Lung (tissue), 12 donors: ENCODE measurements around the gene KRTAP29-1. TPM values are rescaled to one million over a fixed set of nuclear protein-coding genes. Genes with fewer than 3 reads are reported as not detected.
"Not testable (repeated sequence)": the region's sequence is repeated elsewhere in the genome, so short reads cannot be mapped to it uniquely, and the experiment has no call there.

Source experiments
- ATAC-seq: fragments of 200-7000 bp; cut with Tn5 transposase; one replicate; pipeline ENCODE4 v1.9.1; 2020; ENCODE audit warnings: moderate number of reproducible peaks; ENCODE audit not compliant: insufficient read depth, low FRiP score
- DNase-seq, 3 donors: peaks; one replicate each; pipeline ENCODE4 v3.0.0-alpha.2; 2013 to 2017
- H3K27ac ChIP-seq, 2 donors: one replicate each; pipeline ENCODE4 v1.5.1; 2013; ENCODE audit warnings: mild to moderate bottlenecking in 2 of 2, moderate library complexity in 2 of 2, control low read depth in 1 of 2, inconsistent platforms in 1 of 2, low read depth in 1 of 2, low read length in 1 of 2
- H3K27me3 ChIP-seq, 3 donors: one replicate each; pipeline ENCODE4 v1.5.1; 2013; ENCODE audit warnings: low read length in 2 of 3; ENCODE audit not compliant: control insufficient read depth in 3 of 3, insufficient read depth in 3 of 3
- H3K36me3 ChIP-seq, 4 donors: one replicate each; pipeline ENCODE4 v1.5.1; 2013; ENCODE audit warnings: low read length in 4 of 4, mild to moderate bottlenecking in 1 of 4, moderate library complexity in 1 of 4; ENCODE audit not compliant: control insufficient read depth in 4 of 4, insufficient read depth in 4 of 4
- H3K4me1 ChIP-seq, 5 donors: one replicate each; pipeline ENCODE4 v1.5.1; 2013; ENCODE audit warnings: low read length in 5 of 5, mild to moderate bottlenecking in 2 of 5, moderate library complexity in 1 of 5; ENCODE audit not compliant: control insufficient read depth in 5 of 5, insufficient read depth in 5 of 5
- H3K4me3 ChIP-seq: one replicate; pipeline ENCODE4 v1.5.1; 2013; ENCODE audit warnings: mild to moderate bottlenecking, control low read depth, moderate library complexity
- H3K9ac ChIP-seq, 2 donors: one replicate each; pipeline ENCODE4 v1.5.1; 2013; ENCODE audit warnings: low read length in 2 of 2, control low read depth in 1 of 2; ENCODE audit not compliant: insufficient read depth in 1 of 2
- H3K9me3 ChIP-seq, 4 donors: one replicate each; pipeline ENCODE4 v1.5.1; 2013; ENCODE audit warnings: low read length in 3 of 4, mild to moderate bottlenecking in 1 of 4, moderate library complexity in 1 of 4; ENCODE audit not compliant: control insufficient read depth in 4 of 4, insufficient read depth in 3 of 4
- CTCF ChIP-seq: IDR thresholded peaks from 2 replicates; pipeline ENCODE4 v1.5.1; 2012; ENCODE audit warnings: mild to moderate bottlenecking; ENCODE audit errors: control extremely low read depth, extremely low read depth
- WGBS, 2 donors: extraction: QIAGEN DNeasy Blood & Tissue Kit; methylation state at CpG; one replicate each; pipeline ENCODE4 v1.1.7; 2013; 5-methylcytosine and 5-hydroxymethylcytosine counted together
- polyA plus RNA-seq, 2 donors: library from polyadenylated mRNA; stranded (reverse); fragments of 200-250 nt; gene quantifications; one replicate each; pipeline ENCODE4 v1.2.1, GENCODE V29; 2013
- total RNA-seq, 2 donors: library from RNA; depleted of rRNA in 1 of 2; stranded (reverse); fragments of >200 nt in 1 of 2; gene quantifications; one replicate each; pipeline ENCODE4 v1.2.1, GENCODE V29; 2014 to 2021
- donor health status: control.
- donor health status: control.
- donor health status: Bipolar disorder and iron deficiency.
- donor health status: healthy.
- donor health status: DM: yes; HTN: yes; CAD: no.

The KRTAP29-1 gene
- total and polyA plus RNA-seq, 4 donors, result not detected

DNA sequence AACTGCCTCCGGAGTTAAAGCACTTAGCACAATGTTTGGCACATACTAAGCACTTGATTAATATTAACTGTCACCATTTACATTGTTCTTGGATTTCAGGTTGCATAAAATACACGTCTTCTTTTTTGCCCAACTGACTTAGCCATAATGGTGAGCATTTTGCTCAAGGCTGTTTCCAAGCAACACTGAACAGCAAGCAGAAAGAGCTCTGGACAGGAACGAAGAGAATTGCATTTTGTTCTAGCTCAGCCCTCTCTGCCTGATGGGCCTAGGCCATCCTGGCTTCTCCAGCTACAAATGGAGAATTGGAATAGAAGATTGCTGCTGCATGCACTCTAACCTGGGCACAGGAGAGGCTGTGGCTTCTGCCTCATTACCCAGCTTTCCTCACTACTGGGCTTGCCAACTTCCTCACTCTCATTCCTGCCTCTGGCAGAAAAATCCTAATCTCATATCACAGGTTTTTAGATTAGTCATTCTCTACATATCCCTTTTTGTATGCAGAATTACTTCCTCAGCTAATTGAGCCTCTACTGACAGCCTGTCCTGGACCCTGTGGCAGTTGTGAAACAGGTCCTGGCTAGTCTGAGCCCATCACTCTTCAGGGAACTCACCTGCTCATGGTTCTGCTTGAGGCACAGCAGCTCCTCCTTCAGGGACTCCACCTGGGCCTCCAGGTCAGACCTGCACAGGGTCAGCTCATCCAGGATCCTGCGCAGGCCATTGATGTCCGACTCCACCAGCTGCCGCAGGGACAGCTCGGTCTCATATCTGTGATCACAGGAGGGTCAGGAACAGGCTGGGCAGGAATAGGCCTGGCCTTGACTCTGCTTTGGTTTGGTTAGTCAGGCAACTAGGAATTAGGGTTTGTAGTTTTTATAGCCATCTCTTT, 45.5 kb upstream of the KRTAP29-1 start:
- H3K9ac ChIP-seq, result no peak overlapping the region
- 85 to 88% methylated on average over 7 of the region's 7 CpGs for WGBS, 2 donors
- peaks cover 0 to 2% (median 0%) of the 10 kb centered on the region in 4 donors for H3K9me3 ChIP-seq
- no peaks in the 10 kb centered on the region for H3K27me3 ChIP-seq
- no peak for DNase-seq
- no peak overlapping the region for H3K27ac ChIP-seq
- ATAC-seq, result no peak
- no peak overlapping the region for H3K4me3 ChIP-seq
- H3K4me1 ChIP-seq, result no peaks in the 10 kb centered on the region
- H3K36me3 ChIP-seq, result no peaks in the 10 kb centered on the region
- TF ChIP-seq CTCF, result no peak

DNA sequence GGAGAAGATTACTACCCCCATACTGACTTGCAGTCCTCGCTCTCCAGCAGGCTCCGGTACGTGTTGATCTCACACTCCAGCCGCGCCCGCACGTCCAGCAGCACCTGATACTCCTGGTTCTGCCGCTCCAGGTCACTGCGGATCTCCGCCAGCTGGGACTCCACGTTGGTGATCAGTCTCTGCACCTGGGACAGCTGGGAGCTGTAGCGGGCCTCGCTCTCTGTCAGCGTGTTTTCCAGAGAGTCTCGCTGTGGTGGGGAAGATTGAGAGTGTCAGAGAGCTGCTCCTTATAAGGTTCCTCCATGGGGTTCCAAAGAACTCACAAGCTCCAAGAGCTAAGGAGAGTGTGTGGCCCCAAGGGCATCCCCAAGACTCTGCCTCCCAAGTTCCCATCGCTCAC, 43.8 kb upstream of the KRTAP29-1 start:
- not testable (repeated sequence) for H3K27ac ChIP-seq, DNase-seq, H3K9ac ChIP-seq, ATAC-seq, H3K27me3 ChIP-seq, H3K9me3 ChIP-seq, H3K36me3 ChIP-seq, H3K4me3 ChIP-seq, H3K4me1 ChIP-seq
- WGBS, 2 donors, result 93 to 94% methylated on average over 16 of the region's 16 CpGs

DNA sequence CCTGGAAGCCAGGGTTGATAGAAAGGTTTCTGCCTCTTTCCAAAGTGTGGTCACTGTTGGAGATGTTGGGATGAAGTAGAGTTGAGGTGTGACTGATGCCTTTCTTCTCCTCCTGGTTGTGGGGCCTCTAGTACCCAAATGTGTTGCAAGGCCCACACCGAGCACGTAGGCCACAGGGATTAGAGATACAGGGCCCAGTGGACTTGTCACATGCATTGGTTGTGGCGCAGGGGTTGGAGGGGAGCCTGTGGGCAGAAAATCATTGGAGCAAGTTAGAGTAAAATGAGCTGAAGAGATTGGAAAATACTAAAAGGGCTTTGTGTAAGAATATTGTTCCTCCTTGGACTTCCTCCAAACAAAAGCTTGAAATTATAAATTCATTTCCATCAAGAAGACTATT, 43.3 kb upstream of the KRTAP29-1 start:
- Histone ChIP-seq H3K4me1 (no peaks in the 10 kb centered on the region), H3K27ac (no peak overlapping the region), H3K27me3 (no peaks in the 10 kb centered on the region), H3K9ac (no peak overlapping the region), H3K9me3 (peaks cover 0 to 6% (median 0%) of the 10 kb centered on the region in 4 donors), H3K36me3 (no peaks in the 10 kb centered on the region), H3K4me3 (no peak overlapping the region)
- ATAC-seq, result no peak
- 91 to 95% methylated on average over 3 of the region's 3 CpGs for WGBS, 2 donors
- no peak for TF ChIP-seq CTCF
- no peak for DNase-seq

GRCh38 chr17:41343029-41343428, 40.4 kb upstream of the KRTAP29-1 start:
- no peaks in the 10 kb centered on the region for H3K27me3 ChIP-seq
- H3K9ac ChIP-seq, result no peak overlapping the region
- no peak overlapping the region for H3K27ac ChIP-seq
- DNase-seq (no peak), ATAC-seq (no peak)
- TF ChIP-seq CTCF, result no peak
- WGBS, 2 donors, result 86 to 88% methylated on average over 3 of the region's 3 CpGs
- no peak overlapping the region for H3K4me3 ChIP-seq
- peaks cover 0 to 9% (median 0%) of the 10 kb centered on the region in 5 donors for H3K4me1 ChIP-seq
- H3K9me3 ChIP-seq, result peaks cover 0 to 6% (median 0%) of the 10 kb centered on the region in 4 donors
- H3K36me3 ChIP-seq, result no peaks in the 10 kb centered on the region
